ENCODE results near the gene RHOV.

RHOV gene, protein sequence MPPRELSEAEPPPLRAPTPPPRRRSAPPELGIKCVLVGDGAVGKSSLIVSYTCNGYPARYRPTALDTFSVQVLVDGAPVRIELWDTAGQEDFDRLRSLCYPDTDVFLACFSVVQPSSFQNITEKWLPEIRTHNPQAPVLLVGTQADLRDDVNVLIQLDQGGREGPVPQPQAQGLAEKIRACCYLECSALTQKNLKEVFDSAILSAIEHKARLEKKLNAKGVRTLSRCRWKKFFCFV

DNA sequence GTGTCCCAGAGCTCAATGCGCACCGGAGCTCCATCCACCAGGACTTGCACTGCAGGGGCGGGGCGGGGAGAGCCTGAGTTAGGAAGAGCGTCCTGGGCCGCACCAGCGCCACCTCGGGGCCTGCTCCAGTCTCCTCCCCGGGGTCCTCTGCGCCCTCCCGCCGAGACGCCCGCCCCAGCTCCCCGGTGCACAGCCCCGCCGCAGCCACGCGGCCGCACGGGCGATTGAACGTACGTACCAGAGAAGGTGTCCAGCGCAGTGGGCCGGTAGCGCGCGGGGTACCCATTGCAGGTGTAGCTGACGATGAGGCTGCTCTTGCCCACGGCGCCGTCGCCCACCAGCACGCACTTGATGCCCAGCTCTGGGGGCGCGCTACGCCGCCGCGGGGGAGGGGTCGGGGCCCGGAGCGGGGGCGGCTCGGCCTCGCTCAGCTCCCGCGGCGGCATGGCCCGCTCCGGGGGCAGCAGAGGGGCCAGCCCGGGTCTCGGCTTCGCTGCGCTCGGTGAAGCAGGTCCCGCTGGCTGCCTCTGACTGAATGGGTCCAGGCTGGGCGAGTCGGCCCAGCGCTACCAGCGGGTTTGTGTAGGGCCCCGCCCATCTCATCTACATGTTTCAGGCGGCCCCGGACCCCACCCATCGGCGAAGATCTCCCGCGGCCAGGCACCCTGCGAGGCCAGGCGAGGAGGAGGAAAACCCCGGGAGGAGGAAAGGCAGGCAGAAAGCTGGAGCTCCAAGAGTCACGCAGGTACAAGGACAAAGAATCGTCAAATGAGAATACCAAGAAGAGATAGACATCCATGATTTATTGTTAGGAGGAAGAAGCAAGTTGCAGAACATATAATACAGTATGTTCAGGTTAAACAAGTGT, at the start of gene RHOV:
TSS of gene RHOV (minus strand) at position 541 of the 868 bp plus-strand sequence. CDS start at position 446, 95 bp downstream.
- ATAC-seq, result peak; percentile 89

DNA sequence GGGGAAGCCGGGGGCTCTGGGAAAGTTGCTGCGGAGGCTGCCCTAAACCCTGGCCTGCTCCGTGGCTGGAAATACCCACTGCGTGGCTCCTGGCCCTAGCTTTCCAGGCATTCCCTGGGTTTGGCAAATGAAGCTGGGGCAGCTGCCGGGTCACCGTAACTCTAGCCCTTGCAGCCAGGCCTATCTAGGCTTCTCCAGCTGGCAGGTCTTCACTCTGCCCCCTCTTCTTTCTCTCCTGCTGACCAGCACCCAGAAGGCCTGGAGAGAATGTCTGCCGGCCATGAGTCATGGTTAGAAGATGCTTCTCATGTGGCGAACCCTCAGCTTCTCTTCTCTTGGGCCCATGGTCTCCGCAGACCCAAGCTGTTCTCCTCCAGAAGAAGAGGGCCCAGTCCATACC, 49.5 kb upstream of the RHOV start:
- ATAC-seq, result no peak

More for the DNA sequence above, at the start of gene RHOV:
- TF ChIP-seq OSR1 (CRISPR knock-in tag; IDR thresholded peaks at IDR 0.05) (no peak), ZFP30 (CRISPR knock-in tag; IDR thresholded peaks at IDR 0.05) (no peak), SNAI2 (CRISPR knock-in tag; IDR thresholded peaks at IDR 0.05) (no peak), ZNF565 (CRISPR knock-in tag; conservative IDR thresholded peaks at IDR 0.05; ENCODE audit: low read depth) (no peak), TCF4 (CRISPR knock-in tag; IDR thresholded peaks at IDR 0.05; ENCODE audit: borderline replicate concordance) (no peak), ZC3H10 (CRISPR knock-in tag; IDR thresholded peaks at IDR 0.05) (no peak), GLIS3 (CRISPR knock-in tag; IDR thresholded peaks at IDR 0.05) (no peak), PPARA (CRISPR knock-in tag; IDR thresholded peaks at IDR 0.05; ENCODE audit: borderline replicate concordance) (no peak), CSDC2 (CRISPR knock-in tag; IDR thresholded peaks at IDR 0.05) (no peak), ARNTL (CRISPR knock-in tag; IDR thresholded peaks at IDR 0.05; ENCODE audit: borderline replicate concordance, low read depth) (no peak), ISL1 (CRISPR knock-in tag; IDR thresholded peaks at IDR 0.05) (no peak), ZNF70 (CRISPR knock-in tag; IDR thresholded peaks at IDR 0.05) (no peak), ZFP3 (CRISPR knock-in tag; IDR thresholded peaks at IDR 0.05) (no peak), ZNF8 (CRISPR knock-in tag; IDR thresholded peaks at IDR 0.05) (no peak), ESRRG (CRISPR knock-in tag; IDR thresholded peaks at IDR 0.05) (no peak)
- TF ChIP-seq, protein P1, sequence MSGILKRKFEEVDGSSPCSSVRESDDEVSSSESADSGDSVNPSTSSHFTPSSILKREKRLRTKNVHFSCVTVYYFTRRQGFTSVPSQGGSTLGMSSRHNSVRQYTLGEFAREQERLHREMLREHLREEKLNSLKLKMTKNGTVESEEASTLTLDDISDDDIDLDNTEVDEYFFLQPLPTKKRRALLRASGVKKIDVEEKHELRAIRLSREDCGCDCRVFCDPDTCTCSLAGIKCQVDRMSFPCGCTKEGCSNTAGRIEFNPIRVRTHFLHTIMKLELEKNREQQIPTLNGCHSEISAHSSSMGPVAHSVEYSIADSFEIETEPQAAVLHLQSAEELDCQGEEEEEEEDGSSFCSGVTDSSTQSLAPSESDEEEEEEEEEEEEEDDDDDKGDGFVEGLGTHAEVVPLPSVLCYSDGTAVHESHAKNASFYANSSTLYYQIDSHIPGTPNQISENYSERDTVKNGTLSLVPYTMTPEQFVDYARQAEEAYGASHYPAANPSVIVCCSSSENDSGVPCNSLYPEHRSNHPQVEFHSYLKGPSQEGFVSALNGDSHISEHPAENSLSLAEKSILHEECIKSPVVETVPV (CRISPR knock-in tag; IDR thresholded peaks at IDR 0.05), result no peak

DNA sequence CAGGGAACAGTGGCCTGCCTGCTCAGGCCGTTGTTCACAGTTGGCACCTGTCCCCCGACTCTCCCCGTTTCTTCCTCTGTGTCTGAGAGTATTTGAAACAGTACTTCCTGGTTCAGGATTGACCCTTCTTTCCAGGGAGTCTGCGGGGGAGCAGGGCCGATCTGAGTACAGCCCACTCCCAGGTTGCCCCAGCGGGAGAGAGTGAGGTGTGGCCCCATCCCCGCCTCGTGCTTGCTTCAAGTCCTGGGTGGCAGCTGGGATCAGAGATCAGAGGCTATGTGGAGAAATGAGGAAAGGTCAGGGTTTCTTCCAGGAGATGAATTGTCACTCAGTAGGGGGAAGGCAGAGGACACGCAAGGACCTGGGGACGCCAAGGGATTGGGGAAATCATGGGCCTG, 48.6 kb upstream of the RHOV start:
- no peak for ATAC-seq
- no peak for TF ChIP-seq TOX (CRISPR knock-in tag; IDR thresholded peaks at IDR 0.05; ENCODE audit: borderline replicate concordance)
- TF ChIP-seq CSDC2 (CRISPR knock-in tag; IDR thresholded peaks at IDR 0.05), result no peak
- no peak for TF ChIP-seq TCF4 (CRISPR knock-in tag; IDR thresholded peaks at IDR 0.05; ENCODE audit: borderline replicate concordance)
- TF ChIP-seq ZC3H10 (CRISPR knock-in tag; IDR thresholded peaks at IDR 0.05), result no peak
- no peak for TF ChIP-seq ZNF565 (CRISPR knock-in tag; conservative IDR thresholded peaks at IDR 0.05; ENCODE audit: low read depth)
- TF ChIP-seq OSR1 (CRISPR knock-in tag; IDR thresholded peaks at IDR 0.05), result no peak
- no peak for TF ChIP-seq ISL1 (CRISPR knock-in tag; IDR thresholded peaks at IDR 0.05)
- TF ChIP-seq, protein P1 (CRISPR knock-in tag; IDR thresholded peaks at IDR 0.05), result no peak
- no peak for TF ChIP-seq ZFP3 (CRISPR knock-in tag; IDR thresholded peaks at IDR 0.05)
- TF ChIP-seq, protein P2, sequence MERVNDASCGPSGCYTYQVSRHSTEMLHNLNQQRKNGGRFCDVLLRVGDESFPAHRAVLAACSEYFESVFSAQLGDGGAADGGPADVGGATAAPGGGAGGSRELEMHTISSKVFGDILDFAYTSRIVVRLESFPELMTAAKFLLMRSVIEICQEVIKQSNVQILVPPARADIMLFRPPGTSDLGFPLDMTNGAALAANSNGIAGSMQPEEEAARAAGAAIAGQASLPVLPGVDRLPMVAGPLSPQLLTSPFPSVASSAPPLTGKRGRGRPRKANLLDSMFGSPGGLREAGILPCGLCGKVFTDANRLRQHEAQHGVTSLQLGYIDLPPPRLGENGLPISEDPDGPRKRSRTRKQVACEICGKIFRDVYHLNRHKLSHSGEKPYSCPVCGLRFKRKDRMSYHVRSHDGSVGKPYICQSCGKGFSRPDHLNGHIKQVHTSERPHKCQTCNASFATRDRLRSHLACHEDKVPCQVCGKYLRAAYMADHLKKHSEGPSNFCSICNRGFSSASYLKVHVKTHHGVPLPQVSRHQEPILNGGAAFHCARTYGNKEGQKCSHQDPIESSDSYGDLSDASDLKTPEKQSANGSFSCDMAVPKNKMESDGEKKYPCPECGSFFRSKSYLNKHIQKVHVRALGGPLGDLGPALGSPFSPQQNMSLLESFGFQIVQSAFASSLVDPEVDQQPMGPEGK (CRISPR knock-in tag; IDR thresholded peaks at IDR 0.05; ENCODE audit: borderline replicate concordance), result no peak
- TF ChIP-seq ZFP30 (CRISPR knock-in tag; IDR thresholded peaks at IDR 0.05), result no peak
- TF ChIP-seq, protein P3, sequence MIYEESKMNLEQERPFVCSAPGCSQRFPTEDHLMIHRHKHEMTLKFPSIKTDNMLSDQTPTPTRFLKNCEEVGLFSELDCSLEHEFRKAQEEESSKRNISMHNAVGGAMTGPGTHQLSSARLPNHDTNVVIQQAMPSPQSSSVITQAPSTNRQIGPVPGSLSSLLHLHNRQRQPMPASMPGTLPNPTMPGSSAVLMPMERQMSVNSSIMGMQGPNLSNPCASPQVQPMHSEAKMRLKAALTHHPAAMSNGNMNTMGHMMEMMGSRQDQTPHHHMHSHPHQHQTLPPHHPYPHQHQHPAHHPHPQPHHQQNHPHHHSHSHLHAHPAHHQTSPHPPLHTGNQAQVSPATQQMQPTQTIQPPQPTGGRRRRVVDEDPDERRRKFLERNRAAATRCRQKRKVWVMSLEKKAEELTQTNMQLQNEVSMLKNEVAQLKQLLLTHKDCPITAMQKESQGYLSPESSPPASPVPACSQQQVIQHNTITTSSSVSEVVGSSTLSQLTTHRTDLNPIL (CRISPR knock-in tag; IDR thresholded peaks at IDR 0.05; ENCODE audit: low read depth), result no peak
- no peak for TF ChIP-seq ESRRG (CRISPR knock-in tag; IDR thresholded peaks at IDR 0.05)
- TF ChIP-seq ARNTL (CRISPR knock-in tag; IDR thresholded peaks at IDR 0.05; ENCODE audit: borderline replicate concordance, low read depth), result no peak

More for the DNA sequence above, 49.5 kb upstream of the RHOV start:
- TF ChIP-seq, protein P1 (CRISPR knock-in tag; IDR thresholded peaks at IDR 0.05), result no peak
- no peak for TF ChIP-seq ARNTL (CRISPR knock-in tag; IDR thresholded peaks at IDR 0.05; ENCODE audit: borderline replicate concordance, low read depth)
